ENCODE data around the gene ARMH2.
"Not testable (repeated sequence)": the region's sequence is repeated elsewhere in the genome, so short reads cannot be mapped to it uniquely, and the experiment has no call there.

ARMH2 gene

DNA sequence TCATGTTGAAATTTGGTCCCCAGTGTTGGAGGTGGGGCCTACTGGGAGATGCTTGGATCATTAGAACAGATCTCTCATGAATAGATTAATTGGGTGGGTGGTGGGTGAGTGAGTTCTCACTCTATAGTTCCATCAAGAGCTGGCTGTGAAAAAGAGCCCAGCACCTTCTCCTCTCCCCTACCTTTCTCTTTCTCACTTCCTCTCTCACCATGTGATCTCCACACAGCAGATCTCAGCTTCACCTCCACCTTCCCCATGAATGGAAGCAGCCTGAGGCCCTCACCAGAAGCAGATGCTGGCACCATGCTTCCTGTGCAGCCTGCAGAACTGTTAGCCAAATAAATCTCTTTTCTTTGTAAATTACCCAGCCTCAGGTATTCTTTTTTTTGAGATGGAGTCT is 36.9 kb downstream of the ARMH2 start:
- DNase-seq: no peak

DNA sequence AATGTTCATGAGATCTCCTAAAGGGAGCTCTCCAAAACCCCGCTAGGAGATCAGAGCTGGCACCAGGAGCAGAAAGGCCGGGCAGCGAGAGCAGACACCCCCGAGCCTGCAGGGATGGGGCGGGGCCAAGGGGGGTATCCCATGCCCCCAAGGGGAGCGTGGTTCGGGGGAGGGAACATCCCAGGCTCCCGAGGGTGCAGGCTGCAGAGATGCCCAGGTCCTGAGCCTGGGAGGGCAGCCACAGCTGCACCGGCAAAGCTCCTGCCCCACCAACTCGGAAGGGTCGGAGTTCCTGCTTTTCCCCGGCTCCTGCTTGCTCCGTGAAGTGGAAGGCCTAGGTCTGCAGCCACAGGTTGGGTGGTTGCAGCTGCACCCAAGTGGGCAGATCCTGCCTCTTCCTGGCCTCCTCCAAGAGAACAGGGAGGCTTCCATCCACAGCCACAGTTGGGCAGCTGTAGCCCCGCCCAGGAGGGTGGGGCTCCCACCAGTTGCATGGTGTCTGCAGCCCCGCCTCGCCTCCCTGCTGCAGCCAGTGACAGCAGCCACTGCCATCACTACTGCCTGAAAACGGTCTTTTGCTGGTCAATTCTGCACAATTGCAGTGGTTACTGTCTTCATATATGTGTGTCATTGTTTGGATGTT is 37.4 kb downstream of the ARMH2 start:
- peak; percentile 81 for DNase-seq

DNA sequence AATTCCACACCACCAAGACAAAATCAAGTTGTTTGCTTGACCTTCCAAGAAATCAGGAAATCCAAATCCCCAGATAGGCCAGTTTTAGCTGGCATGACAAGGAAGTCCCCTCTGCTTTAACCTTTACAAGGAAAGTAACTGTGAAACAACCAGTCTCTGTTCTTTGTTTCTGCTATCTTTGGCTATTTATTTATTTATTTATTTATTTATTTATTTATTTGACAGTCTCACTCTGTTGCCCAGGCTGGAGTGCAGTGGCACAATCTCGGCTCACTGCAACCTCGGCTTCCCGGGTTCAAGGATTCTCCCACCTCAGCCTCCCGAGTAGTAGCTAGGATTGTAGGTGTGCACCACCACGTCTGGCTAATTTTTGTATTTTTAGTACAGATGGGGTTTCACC is 38.5 kb downstream of the ARMH2 start:
- DNase-seq: no peak

DNA sequence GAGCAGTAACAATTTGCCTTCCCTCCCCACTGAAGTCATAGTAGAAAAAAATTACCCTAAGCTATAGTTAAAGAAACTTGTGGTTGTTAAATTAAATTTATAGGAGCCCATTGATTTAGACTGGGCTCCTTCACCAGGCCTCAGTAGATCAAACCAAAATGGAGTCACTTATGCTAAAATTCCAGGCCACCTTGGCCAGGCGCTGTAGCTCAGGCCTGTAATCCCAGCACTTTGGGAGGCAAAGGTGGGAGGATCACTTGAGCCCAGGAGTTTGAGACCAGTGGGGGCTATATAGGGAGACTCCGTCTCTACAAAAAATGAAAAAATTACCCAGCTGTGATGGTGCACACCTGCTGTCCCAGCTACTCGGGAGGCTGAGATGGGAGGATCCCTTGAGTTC is 39.0 kb downstream of the ARMH2 start:
- DNase-seq: no peak

DNA sequence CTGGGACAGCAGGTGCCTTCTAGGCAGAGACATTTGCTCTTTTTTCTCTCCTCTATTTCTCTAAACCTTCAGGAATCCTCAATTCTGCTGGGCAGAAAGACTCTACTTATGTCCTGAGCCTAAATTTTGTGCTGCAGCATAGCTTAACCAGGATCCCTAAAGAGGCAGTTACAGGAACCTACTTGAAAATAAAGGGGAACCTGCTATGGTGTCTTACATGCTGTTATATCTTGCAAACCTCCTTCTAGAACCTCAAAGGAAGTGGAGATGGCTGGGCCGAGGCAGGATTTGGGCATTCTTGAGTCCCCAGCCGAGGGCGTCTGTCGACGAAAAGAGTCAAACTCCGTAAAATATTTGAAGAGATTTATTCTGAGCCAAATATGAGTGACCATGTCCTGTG is 41.1 kb downstream of the ARMH2 start:
- DNase-seq: no peak

DNA sequence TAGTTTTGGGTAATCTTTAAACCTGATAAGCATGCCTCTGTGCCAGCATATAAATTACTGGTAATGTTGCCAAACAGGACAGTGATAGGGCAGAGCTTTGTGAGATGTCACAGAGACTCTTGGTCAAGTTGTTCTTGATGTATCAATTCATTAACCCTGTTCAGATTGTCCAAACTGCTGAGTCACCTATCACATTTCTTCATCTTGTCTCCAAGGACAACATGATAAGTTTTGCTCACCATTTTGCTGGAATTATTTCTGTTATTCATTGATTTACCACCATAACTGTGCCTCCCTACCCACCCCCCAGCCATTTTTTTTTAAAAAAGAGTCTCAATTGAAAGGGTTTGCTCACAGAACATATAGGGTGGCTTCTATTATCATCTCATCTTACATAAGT is 43.4 kb downstream of the ARMH2 start:
- DNase-seq: peak; percentile 70

DNA sequence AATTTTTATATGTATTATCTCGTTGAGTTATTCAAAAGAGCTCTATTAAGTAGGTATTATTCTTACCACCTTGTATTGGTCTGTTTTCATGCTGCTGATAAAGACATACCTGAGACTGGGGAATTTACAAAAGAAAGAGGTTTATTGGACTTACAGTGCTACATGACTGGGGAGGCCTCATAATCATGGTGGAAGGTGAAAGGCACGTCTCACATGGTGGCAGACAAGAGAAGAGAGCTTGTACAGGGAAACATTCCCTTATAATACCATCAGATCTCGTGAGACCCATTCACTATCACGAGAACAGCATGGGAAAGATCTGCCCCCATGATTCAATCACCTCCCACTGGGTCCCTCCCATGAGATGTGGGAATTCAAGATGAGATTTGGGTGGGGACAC is 44.3 kb downstream of the ARMH2 start:
- not testable (repeated sequence) for DNase-seq

DNA sequence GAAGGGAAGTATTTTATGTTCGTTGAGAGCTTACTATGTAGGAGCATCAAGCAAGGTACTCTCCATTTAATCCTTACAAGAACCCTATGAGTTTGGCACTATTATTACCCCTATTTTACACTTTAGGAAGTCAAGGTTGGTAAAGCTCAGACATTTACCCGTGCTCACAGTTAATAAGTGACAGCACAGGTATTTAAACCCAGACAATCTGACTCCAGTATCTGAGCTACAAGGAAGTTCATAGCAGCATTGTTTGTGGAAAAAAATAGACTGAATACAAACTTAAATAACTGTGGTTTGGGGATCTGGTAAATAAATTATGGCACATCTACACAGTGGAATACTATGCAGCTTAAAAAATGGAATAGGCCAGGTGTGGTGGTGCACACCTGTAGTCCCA is 45.2 kb downstream of the ARMH2 start:
- no peak for DNase-seq

DNA sequence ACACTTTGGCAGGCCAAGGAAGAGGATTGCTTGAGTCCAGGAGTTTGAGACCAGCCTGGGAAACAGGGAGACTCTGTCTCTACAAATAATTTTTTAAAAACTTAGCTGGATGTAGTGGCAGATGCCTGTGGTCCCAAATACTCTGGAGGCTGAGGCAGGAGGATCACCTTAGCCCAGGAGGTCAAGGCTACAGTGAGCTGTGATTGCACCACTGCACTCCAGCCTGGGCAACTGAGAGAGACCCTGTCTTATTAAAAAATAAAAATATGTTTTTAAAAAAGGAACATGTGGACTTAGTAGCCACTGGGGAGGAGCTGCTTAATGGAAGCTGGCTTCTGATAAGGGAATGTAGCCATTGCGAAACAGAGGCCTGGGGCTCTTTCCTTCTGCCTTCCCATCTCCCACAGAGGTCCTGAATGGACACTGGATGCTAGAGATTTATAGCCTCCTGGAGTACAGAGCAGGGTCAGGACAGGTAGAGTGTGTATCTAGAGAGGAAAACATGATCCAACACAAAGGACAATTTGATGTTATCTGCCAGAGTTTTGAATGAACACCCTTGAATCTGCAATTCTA is 45.7 kb downstream of the ARMH2 start:
- DNase-seq: no peak

DNA sequence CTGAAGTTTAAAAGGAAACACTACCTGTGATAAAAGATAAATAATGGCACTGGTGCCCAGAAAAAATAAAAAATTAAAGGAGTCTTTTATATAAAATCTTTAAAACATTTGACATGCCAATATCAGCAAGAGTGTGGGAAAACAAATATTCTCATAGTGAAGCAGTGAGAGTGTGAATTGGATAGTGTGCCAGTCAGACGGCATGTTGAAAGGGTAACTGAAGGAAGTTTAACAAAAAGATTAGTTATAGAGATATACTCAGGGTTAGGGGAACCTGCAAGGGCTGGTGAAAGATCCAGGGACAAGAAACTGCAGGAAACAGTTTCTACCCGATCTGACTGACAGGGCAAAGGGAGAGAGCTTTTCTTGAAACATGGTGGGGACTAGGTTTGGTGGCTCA is 46.2 kb downstream of the ARMH2 start:
- DNase-seq: no peak

DNA sequence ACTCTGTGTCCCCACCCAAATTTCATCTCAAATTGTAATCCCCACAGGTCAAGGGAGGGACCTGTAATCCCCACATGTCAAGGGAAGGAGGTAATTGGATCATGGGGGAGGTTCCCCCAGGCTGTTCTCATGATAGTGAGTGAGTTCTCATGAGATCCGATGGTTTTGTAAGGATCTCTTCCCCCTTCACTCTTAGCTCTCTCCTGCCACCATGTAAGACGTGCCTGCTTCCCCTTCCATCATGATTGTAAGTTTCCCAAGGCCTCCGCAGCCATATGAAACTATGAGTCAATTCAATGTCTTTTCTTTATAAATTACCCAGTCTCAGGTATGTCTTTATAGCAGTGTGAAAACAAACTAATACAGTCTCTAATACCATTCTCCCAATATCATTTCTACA is 47.8 kb downstream of the ARMH2 start:
- DNase-seq: not testable (repeated sequence)

DNA sequence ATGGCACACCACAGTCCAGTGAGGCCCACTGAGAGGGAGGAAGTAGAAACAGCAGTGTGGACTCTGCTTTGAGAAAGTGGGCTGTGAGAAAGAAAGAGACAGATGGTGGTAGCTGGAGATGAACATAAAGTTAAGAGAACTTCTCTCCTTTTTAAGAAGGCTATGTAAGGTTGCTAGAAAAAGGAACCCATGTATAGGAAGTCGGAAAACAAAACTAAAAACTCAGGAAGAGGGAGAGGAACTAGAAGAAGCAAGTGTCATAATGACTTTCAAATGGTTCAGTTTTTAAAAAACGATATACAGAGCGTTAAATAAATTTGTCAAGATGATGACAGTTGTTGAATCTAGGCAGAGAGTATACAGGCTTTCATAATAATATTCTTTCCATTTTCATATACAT is 49.4 kb downstream of the ARMH2 start:
- DNase-seq: no peak
